Ramos (cell line): Measurements from ENCODE around the gene CLEC17A.
"Not testable (repeated sequence)": the region's sequence is repeated elsewhere in the genome, so short reads cannot be mapped to it uniquely, and the experiment has no call there.

Source experiments
- in situ Hi-C: fragments of 300-500 bp; cut with MboI; formaldehyde crosslinking; loops from one replicate; pipeline ENCODE4 v1.14.3; 2022; ENCODE audit warnings: low sequenced_read_pairs; ENCODE audit not compliant: unreplicated experiment

Gene CLEC17A

GRCh38 chr19:14558370-14559066 is 24.4 kb upstream of the CLEC17A start:
- in situ Hi-C loops = no loop called here

- in situ Hi-C loops = no loop called here
Observed at GRCh38 chr19:14559916-14560775, 22.7 kb upstream of the CLEC17A start.

GRCh38 chr19:14560776-14561108 is 22.1 kb upstream of the CLEC17A start:
- in situ Hi-C loops = no loop called here

- in situ Hi-C loops = no loop called here
Observed at GRCh38 chr19:14561249-14561648, 21.6 kb upstream of the CLEC17A start.

GRCh38 chr19:14561847-14562351 is 21.0 kb upstream of the CLEC17A start:
- in situ Hi-C loops = no loop called here

GRCh38 chr19:14562660-14563589 is 20.0 kb upstream of the CLEC17A start:
- in situ Hi-C loops = no loop called here

GRCh38 chr19:14563590-14563926 is 19.3 kb upstream of the CLEC17A start:
- in situ Hi-C loops = no loop called here

GRCh38 chr19:14563989-14564651 is 18.8 kb upstream of the CLEC17A start:
- in situ Hi-C loops = no loop called here

- in situ Hi-C loops = not testable (repeated sequence)
Observed at GRCh38 chr19:14564652-14565297, 18.1 kb upstream of the CLEC17A start.

- in situ Hi-C loops = no loop called here
Observed at GRCh38 chr19:14565298-14565679, 17.6 kb upstream of the CLEC17A start.

- in situ Hi-C loops = no loop called here
Observed at GRCh38 chr19:14565765-14566711, 16.8 kb upstream of the CLEC17A start.

GRCh38 chr19:14566712-14567077 is 16.2 kb upstream of the CLEC17A start:
- in situ Hi-C loops = no loop called here

- in situ Hi-C loops = no loop called here
Observed at GRCh38 chr19:14567079-14567478, 15.8 kb upstream of the CLEC17A start.

GRCh38 chr19:14570864-14571527 is 11.9 kb upstream of the CLEC17A start:
- in situ Hi-C loops = loop anchor here (5.0 kb wide), 1 partner anchor 116 kb away; no protein-coding TSS in a partner anchor

GRCh38 chr19:14571695-14572490 is 11.0 kb upstream of the CLEC17A start, which contains the start of gene NDUFB7:
TSS of gene NDUFB7 (minus strand) at chr19:14572066. CDS start at chr19:14572000, 66 bp downstream.
- in situ Hi-C loops = loop anchor here (5.0 kb wide), 1 partner anchor 115 kb away; no protein-coding TSS in a partner anchor

GRCh38 chr19:14575428-14575980 is 7.4 kb upstream of the CLEC17A start:
- in situ Hi-C loops = no loop called here

GRCh38 chr19:14576363-14576762 is 6.5 kb upstream of the CLEC17A start:
- in situ Hi-C loops = no loop called here
